Thyroid gland (tissue), 4 donors: Measurements from ENCODE around the gene CNTN5.

Experiments
- POLR2A ChIP-seq, 2 donors: fragments of 450-650 bp; IDR thresholded peaks; one replicate each; pipeline ENCODE4 v1.6.1; 2017; ENCODE audit warnings: antibody characterized with exemption in 2 of 2, mild to moderate bottlenecking in 2 of 2, moderate library complexity in 1 of 2
- TF ChIP-seq, protein P1 (sequence below), 6 experiments: fragments of 200-600 bp in 3 of 6; fragments of 450-650 bp in 3 of 6; sonication (generic) in 3 of 6; IDR thresholded peaks; one replicate each; pipeline ENCODE4 v1.5.1; 2016 to 2019; ENCODE audit warnings: antibody characterized with exemption in 6 of 6, mild to moderate bottlenecking in 2 of 6, inconsistent platforms in 1 of 6, moderate library complexity in 1 of 6

DNA sequence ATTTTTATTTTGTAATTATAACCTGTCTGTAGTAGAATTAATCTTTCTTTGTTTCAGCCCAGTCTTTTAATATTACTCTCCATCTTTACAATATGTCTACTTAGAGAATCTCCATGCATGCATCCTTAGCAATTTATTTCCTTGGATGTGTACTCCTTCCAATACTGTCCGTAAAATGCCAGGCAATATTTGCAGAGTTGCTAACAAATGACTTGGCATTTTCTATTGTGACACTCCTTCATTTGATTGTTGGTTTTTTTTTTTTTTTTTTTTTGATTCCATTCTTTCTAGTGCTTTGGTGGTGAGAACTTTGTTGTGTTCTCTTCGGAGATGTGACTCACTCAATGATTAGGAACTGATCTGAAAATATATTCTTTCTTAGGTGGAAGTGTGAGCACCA, 220.3 kb downstream of the CNTN5 start:
- TF ChIP-seq, protein P1, sequence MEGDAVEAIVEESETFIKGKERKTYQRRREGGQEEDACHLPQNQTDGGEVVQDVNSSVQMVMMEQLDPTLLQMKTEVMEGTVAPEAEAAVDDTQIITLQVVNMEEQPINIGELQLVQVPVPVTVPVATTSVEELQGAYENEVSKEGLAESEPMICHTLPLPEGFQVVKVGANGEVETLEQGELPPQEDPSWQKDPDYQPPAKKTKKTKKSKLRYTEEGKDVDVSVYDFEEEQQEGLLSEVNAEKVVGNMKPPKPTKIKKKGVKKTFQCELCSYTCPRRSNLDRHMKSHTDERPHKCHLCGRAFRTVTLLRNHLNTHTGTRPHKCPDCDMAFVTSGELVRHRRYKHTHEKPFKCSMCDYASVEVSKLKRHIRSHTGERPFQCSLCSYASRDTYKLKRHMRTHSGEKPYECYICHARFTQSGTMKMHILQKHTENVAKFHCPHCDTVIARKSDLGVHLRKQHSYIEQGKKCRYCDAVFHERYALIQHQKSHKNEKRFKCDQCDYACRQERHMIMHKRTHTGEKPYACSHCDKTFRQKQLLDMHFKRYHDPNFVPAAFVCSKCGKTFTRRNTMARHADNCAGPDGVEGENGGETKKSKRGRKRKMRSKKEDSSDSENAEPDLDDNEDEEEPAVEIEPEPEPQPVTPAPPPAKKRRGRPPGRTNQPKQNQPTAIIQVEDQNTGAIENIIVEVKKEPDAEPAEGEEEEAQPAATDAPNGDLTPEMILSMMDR (IDR thresholded peaks at IDR 0.05): no peak
- no peak for TF ChIP-seq POLR2A (IDR thresholded peaks at IDR 0.05)
